ENCODE data around the gene NEGR1. TPM values are rescaled to one million over a fixed set of nuclear protein-coding genes. Genes with fewer than 3 reads are reported as not detected.

The NEGR1 gene
- total and polyA plus RNA-seq, 11 donors: 1.7 to 11.3 (median 6.8) TPM

DNA sequence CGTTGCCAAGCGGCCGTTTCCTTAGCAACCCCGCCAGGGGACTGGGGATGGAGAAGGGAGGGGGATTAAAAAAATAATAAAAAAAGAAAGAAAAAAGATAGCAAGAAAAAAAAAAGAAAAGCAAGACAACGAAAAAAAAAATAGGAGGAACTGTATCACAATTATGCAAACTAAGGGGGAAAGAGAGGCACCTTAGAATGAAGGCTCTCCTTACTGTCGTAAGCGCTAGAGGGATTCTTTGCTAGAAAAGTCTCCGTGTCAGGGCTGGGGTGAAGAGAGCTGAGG, 625 bp upstream of the NEGR1 start:
- no peak for ATAC-seq
- TF ChIP-seq POLR2A (IDR thresholded peaks at IDR 0.05) (no peak), CTCF (IDR thresholded peaks at IDR 0.05) (no peak)
- Histone ChIP-seq H3K4me1 (peaks cover 0 to 20% (median 0%) of the 10 kb centered on the region in 12 donors), H3K4me3 (peak overlapping the region; percentile 52 to 91 (median 70)), H3K36me3 (no peaks in the 10 kb centered on the region), H3K9me3 (no peaks in the 10 kb centered on the region), H3K27ac (peak overlapping the region; percentile 81 to 96 (median 91)), H3K27me3 (no peaks in the 10 kb centered on the region)
- 0 to 2% (median 1%) methylated on average over 8 of the region's 8 CpGs for WGBS, 4 donors
- intact Hi-C loops (cut with DNase I): no loop called here
- DNase-seq: no peak

DNA sequence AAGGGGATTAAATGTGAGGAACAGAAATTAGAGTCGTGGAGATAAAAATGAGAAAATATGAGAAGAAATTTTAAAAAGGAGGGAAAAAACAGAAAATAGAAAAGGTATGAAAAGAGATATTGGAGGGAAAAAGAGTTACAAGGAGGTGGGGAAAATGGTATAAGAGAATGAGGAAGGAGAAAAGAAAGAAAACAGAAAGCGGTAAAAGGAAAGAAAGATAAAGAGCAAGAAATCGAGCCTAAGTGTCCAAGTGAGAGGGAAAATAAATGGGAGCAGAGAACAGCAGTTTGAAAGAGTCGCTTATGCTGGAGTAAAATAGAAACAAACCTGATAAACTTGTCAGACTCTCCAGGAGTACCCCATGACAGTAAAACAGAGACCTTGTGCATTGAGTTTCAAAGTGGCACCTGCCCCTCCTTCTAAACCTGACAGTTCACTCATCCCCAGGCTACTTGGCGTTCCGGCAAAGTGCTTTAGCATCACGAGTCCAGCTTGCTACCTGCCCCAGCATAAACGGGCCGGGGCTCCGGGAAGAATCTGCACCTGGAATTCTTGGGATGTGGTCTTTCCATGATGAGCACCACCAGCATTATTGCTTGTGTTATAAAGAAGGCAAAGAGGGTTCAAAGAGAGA, 585 bp downstream of the NEGR1 start:
- peaks cover 0 to 20% (median 0%) of the 10 kb centered on the region in 12 donors for H3K4me1 ChIP-seq

GRCh38 chr1:72281144-72281543, 1.2 kb downstream of the NEGR1 start:
- Histone ChIP-seq H3K9me3 (no peaks in the 10 kb centered on the region), H3K27ac (peak overlapping the region in 7 of 12 donors; percentile 18 to 96 (median 57)), H3K4me3 (peak overlapping the region in 11 of 12 donors; percentile 11 to 91 (median 71)), H3K36me3 (no peaks in the 10 kb centered on the region), H3K4me1 (peaks cover 0 to 20% (median 0%) of the 10 kb centered on the region in 12 donors), H3K27me3 (no peaks in the 10 kb centered on the region)
- WGBS, 4 donors: 29 to 45% (median 37%) methylated on average over 2 of the region's 2 CpGs
- DNase-seq (no peak), ATAC-seq (no peak)
- intact Hi-C loops (cut with DNase I): no loop called here
- TF ChIP-seq CTCF (IDR thresholded peaks at IDR 0.05) (no peak), POLR2A (IDR thresholded peaks at IDR 0.05) (no peak)

More for the DNA sequence above, 585 bp downstream of the NEGR1 start:
- Histone ChIP-seq H3K9me3 (no peaks in the 10 kb centered on the region), H3K27me3 (no peaks in the 10 kb centered on the region), H3K27ac (peak overlapping the region in 8 of 12 donors; percentile 39 to 96 (median 86)), H3K4me3 (peak overlapping the region; percentile 2 to 91 (median 70)), H3K36me3 (no peaks in the 10 kb centered on the region)
- DNase-seq (peak in 1 of 5 donors; percentile 26), ATAC-seq (no peak)
- TF ChIP-seq POLR2A (IDR thresholded peaks at IDR 0.05): no peak
- TF ChIP-seq CTCF (IDR thresholded peaks at IDR 0.05): no peak
- intact Hi-C loops (cut with DNase I): no loop called here
- WGBS, 4 donors: 10 to 16% (median 12%) methylated on average over 10 of the region's 10 CpGs

- Histone ChIP-seq H3K9me3 (no peaks in the 10 kb centered on the region), H3K27me3 (no peaks in the 10 kb centered on the region), H3K36me3 (no peaks in the 10 kb centered on the region), H3K27ac (peak overlapping the region in 5 of 12 donors; percentile 18 to 96 (median 90)), H3K4me3 (peak overlapping the region in 9 of 12 donors; percentile 63 to 91 (median 77)), H3K4me1 (peaks cover 0 to 20% (median 0%) of the 10 kb centered on the region in 12 donors)
- WGBS, 4 donors: 41 to 54% (median 50%) methylated on average over 1 of the region's 1 CpG
- intact Hi-C loops (cut with DNase I): no loop called here
- ATAC-seq (no peak), DNase-seq (no peak)
- TF ChIP-seq POLR2A (IDR thresholded peaks at IDR 0.05) (no peak), CTCF (IDR thresholded peaks at IDR 0.05) (no peak)
Measured at GRCh38 chr1:72280711-72281110, 1.6 kb downstream of the NEGR1 start.

Measured in heart left ventricle (tissue), 16 donors.